ENCODE measurements around the gene TEAD1. TPM values are rescaled to one million over a fixed set of nuclear protein-coding genes. Genes with fewer than 3 reads are reported as not detected.
A peak's percentile ranks its signal among the peaks of the same experiment; 100 is the strongest.

Gene TEAD1
- total and polyA plus RNA-seq, 9 of the 15 experiments (the other 6 are each of a cell fraction or from before 2014, with no cell fraction given): 1.7 to 17.7 (median 10.8) TPM

GRCh38 chr11:12859872-12860657 is 185.8 kb downstream of the TEAD1 start (continued):
- TF ChIP-seq HBP1 (CRISPR knock-in tag; IDR thresholded peaks at IDR 0.05): no peak
- TF ChIP-seq TCF3 (CRISPR knock-in tag; IDR thresholded peaks at IDR 0.05): peak; percentile 32; the same call in 1 of the 2 replicates
- no peak for TF ChIP-seq EWSR1 (IDR thresholded peaks at IDR 0.05; ENCODE audit: borderline replicate concordance, low read depth, partially characterized antibody)
- no peak for TF ChIP-seq ZNF280A (IDR thresholded peaks at IDR 0.05; ENCODE audit: low read depth, partially characterized antibody)
- TF ChIP-seq RUNX1 (IDR thresholded peaks at IDR 0.05; ENCODE audit: low read depth): no peak
- no peak for TF ChIP-seq PREB (CRISPR knock-in tag; IDR thresholded peaks at IDR 0.05)
- TF ChIP-seq HCFC1 (IDR thresholded peaks at IDR 0.05; ENCODE audit: low read depth, low read length): no peak
- TF ChIP-seq ZNF511 (CRISPR knock-in tag; IDR thresholded peaks at IDR 0.05): no peak
- no peak for TF ChIP-seq ZNF518B (CRISPR knock-in tag; IDR thresholded peaks at IDR 0.05)
- no peak for TF ChIP-seq POLR2A (conservative IDR thresholded peaks at IDR 0.05)
- no peak for TF ChIP-seq HNRNPH1 (optimal IDR thresholded peaks at IDR 0.05; ENCODE audit: low read depth, low read length)
- TF ChIP-seq ZKSCAN1 (IDR thresholded peaks at IDR 0.05; ENCODE audit: low read depth, low read length): no peak
- no peak for TF ChIP-seq ZBTB33 (CRISPR knock-in tag; IDR thresholded peaks at IDR 0.05)
- TF ChIP-seq PRMT5 (CRISPR knock-in tag; IDR thresholded peaks at IDR 0.05): no peak
- no peak for TF ChIP-seq WHSC1 (IDR thresholded peaks at IDR 0.05; ENCODE audit: low read length)
- no peak for TF ChIP-seq MED1 (CRISPR knock-in tag; IDR thresholded peaks at IDR 0.05; ENCODE audit: borderline replicate concordance)
- no peak for TF ChIP-seq ZKSCAN3 (CRISPR knock-in tag; IDR thresholded peaks at IDR 0.05)
- peak; percentile 62 to 72; a peak in 3 of 4 replicates for TF ChIP-seq FOXK2 (conservative IDR thresholded peaks at IDR 0.05 in 1 of 2, IDR thresholded peaks at IDR 0.05 in 1 of 2; ENCODE audit: low read depth in 2 of 2)
